OCI-LY1 (cell line): ENCODE results near the gene MBNL1.

Experiments
- H2AFZ ChIP-seq: fragments of 200-600 bp; sonication (generic), shearing (Covaris generic); 2 replicates; pipeline ENCODE4 v1.6.0; 2014; ENCODE audit warnings: antibody characterized with exemption, mild to moderate bottlenecking, low read length
- H3F3A ChIP-seq: fragments of 200-600 bp; sonication (generic), shearing (Covaris generic); 2 replicates; pipeline ENCODE4 v1.6.0; 2014; ENCODE audit warnings: mild to moderate bottlenecking, antibody characterized with exemption, low read length, moderate library complexity; ENCODE audit not compliant: insufficient read depth
- H3K27ac ChIP-seq: fragments of 200-600 bp; sonication (generic); 2 replicates; pipeline ENCODE4 v1.5.1; 2014; ENCODE audit warnings: low read length, mixed run types, mild to moderate bottlenecking, low read depth; ENCODE audit not compliant: poor library complexity, severe bottlenecking
- H3K27me3 ChIP-seq: fragments of 200-600 bp; sonication (generic); 2 replicates; pipeline ENCODE4 v1.6.0; 2014; ENCODE audit warnings: antibody characterized with exemption, mild to moderate bottlenecking, low read length, moderate library complexity; ENCODE audit not compliant: insufficient read depth
- H3K36me3 ChIP-seq: fragments of 200-600 bp; sonication (generic); 2 replicates; pipeline ENCODE4 v1.6.1; 2014; ENCODE audit warnings: mild to moderate bottlenecking, antibody characterized with exemption, low read length, moderate library complexity, mixed read lengths; ENCODE audit not compliant: insufficient read depth
- H3K4me1 ChIP-seq: fragments of 200-600 bp; sonication (generic); 2 replicates; pipeline ENCODE4 v1.5.1; 2014; ENCODE audit warnings: mild to moderate bottlenecking, low read length, moderate library complexity; ENCODE audit not compliant: insufficient read depth, severe bottlenecking
- H3K4me2 ChIP-seq: fragments of 200-600 bp; sonication (generic), shearing (Covaris generic); 2 replicates; pipeline ENCODE4 v1.6.1; 2014; ENCODE audit warnings: low read length
- H3K4me3 ChIP-seq: fragments of 200-600 bp; sonication (generic); 2 replicates; pipeline ENCODE4 v1.5.1; 2014; ENCODE audit warnings: low read length, low read depth, mild to moderate bottlenecking, mixed read lengths; ENCODE audit not compliant: poor library complexity, severe bottlenecking
- H3K79me2 ChIP-seq: fragments of 200-600 bp; shearing (Covaris generic); 2 replicates; pipeline ENCODE4 v1.6.1; 2016; ENCODE audit warnings: mixed run types, low read length, mixed read lengths; ENCODE audit not compliant: insufficient read depth
- H3K9ac ChIP-seq: fragments of 200-600 bp; sonication (generic), shearing (Covaris generic); 2 replicates; pipeline ENCODE4 v1.6.1; 2014; ENCODE audit warnings: mild to moderate bottlenecking, low read length, mixed read lengths
- H3K9me2 ChIP-seq: fragments of 200-600 bp; sonication (generic), shearing (Covaris generic); 2 replicates; pipeline ENCODE4 v1.6.1; 2014; ENCODE audit warnings: low read depth, mild to moderate bottlenecking, low read length, mixed read lengths
- H3K9me3 ChIP-seq: fragments of 200-600 bp; shearing (Covaris generic); 2 replicates; pipeline ENCODE4 v1.6.1; 2014; ENCODE audit warnings: low read length, mixed read lengths
- H4K20me1 ChIP-seq: fragments of 200-600 bp; sonication (generic), shearing (Covaris generic); 2 replicates; pipeline ENCODE4 v1.6.0; 2016; ENCODE audit warnings: mild to moderate bottlenecking, low read length; ENCODE audit not compliant: insufficient read depth
- CTCF ChIP-seq: fragments of 200-600 bp; sonication (generic), shearing (Covaris generic); IDR thresholded peaks from 2 replicates; pipeline ENCODE4 v1.5.1; 2017; ENCODE audit warnings: mild to moderate bottlenecking, antibody characterized with exemption, low read length, moderate library complexity, mixed read lengths
- EZH2 ChIP-seq: fragments of 200-600 bp; sonication (generic), shearing (Covaris generic); IDR thresholded peaks from 2 replicates; pipeline ENCODE4 v1.8.0; 2017; ENCODE audit warnings: borderline replicate concordance, mixed run types, mild to moderate bottlenecking, antibody characterized with exemption, low read length, moderate library complexity, mixed read lengths

MBNL1 gene

GRCh38 chr3:152327203-152327602 is 58.5 kb downstream of the MBNL1 start:
- H3K4me2 ChIP-seq: no peak overlapping the region
- peaks cover 96% of the 10 kb centered on the region for H3K79me2 ChIP-seq
- no peak for TF ChIP-seq CTCF
- TF ChIP-seq EZH2: no peak
- no peaks in the 10 kb centered on the region for H3K9me2 ChIP-seq
- no peaks in the 10 kb centered on the region for H3K9me3 ChIP-seq
- H4K20me1 ChIP-seq: 0 out of 2 replicates have a peak, but pooled peaks cover 3% of the 10 kb centered on the region
- no peak overlapping the region for H3K4me3 ChIP-seq
- H2AFZ ChIP-seq: no peak overlapping the region
- peaks cover 3% of the 10 kb centered on the region; the same call in 1 of the 2 replicates for H3F3A ChIP-seq
- H3K4me1 ChIP-seq: peaks cover 10% of the 10 kb centered on the region
- no peak overlapping the region for H3K9ac ChIP-seq
- no peak overlapping the region for H3K27ac ChIP-seq
- H3K36me3 ChIP-seq: peaks cover 69% of the 10 kb centered on the region
- no peaks in the 10 kb centered on the region for H3K27me3 ChIP-seq

DNA sequence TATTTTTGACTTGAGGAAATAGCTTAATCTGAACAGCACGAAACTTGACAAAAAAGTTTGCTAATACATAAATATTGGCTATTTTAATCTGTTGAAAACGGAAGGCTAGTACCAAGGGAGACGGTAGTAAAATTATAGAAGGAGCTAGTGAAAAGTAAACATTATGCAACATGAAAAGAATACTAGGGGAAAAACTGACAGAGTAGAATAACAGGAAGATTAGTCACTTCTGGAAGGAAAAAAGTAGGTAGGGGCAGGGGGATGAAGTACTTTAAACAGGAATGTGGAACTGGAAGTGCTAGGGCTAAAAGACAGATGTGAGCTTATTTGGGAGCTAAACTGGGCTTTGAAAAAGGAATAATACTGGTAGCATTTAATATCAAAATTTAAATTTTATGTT is 60.1 kb downstream of the MBNL1 start:
- Histone ChIP-seq H3K27ac (no peak overlapping the region), H3K4me3 (no peak overlapping the region), H3K4me2 (no peak overlapping the region), H3K27me3 (no peaks in the 10 kb centered on the region), H3K36me3 (peaks cover 67% of the 10 kb centered on the region), H3K9me3 (no peaks in the 10 kb centered on the region), H3K4me1 (peaks cover 5% of the 10 kb centered on the region), H4K20me1 (0 out of 2 replicates have a peak, but pooled peaks cover 3% of the 10 kb centered on the region), H3K9me2 (no peaks in the 10 kb centered on the region), H2AFZ (no peak overlapping the region), H3F3A (peaks cover 3% of the 10 kb centered on the region; the same call in 1 of the 2 replicates), H3K79me2 (peaks cover 96% of the 10 kb centered on the region), H3K9ac (no peak overlapping the region)
- no peak for TF ChIP-seq EZH2
- no peak for TF ChIP-seq CTCF

GRCh38 chr3:152330559-152330958 is 61.8 kb downstream of the MBNL1 start:
- peaks cover 69% of the 10 kb centered on the region for H3K36me3 ChIP-seq
- no peaks in the 10 kb centered on the region for H3K9me2 ChIP-seq
- H3K79me2 ChIP-seq: peaks cover 97% of the 10 kb centered on the region
- no peak overlapping the region for H2AFZ ChIP-seq
- no peaks in the 10 kb centered on the region for H3K9me3 ChIP-seq
- H3K27ac ChIP-seq: no peak overlapping the region
- no peak overlapping the region for H3K4me3 ChIP-seq
- no peaks in the 10 kb centered on the region for H3K27me3 ChIP-seq
- TF ChIP-seq EZH2 (no peak), CTCF (no peak)
- no peak overlapping the region for H3K9ac ChIP-seq
- peaks cover 4% of the 10 kb centered on the region for H3K4me1 ChIP-seq
- no peak overlapping the region for H3K4me2 ChIP-seq
- no peaks in the 10 kb centered on the region for H3F3A ChIP-seq
- 0 out of 2 replicates have a peak, but pooled peaks cover 3% of the 10 kb centered on the region for H4K20me1 ChIP-seq
